ENCODE results near the gene ADAMTS6. TPM values are rescaled to one million over a fixed set of nuclear protein-coding genes. Genes with fewer than 3 reads are reported as not detected.

Gene ADAMTS6
- total and polyA plus RNA-seq, 2 of the 13 experiments (the other 11 are each of a cell fraction or from before 2014, with no cell fraction given) = 3.1 to 8.2 TPM

- peak; percentile 87 for TF ChIP-seq SOX5 (CRISPR knock-in tag; IDR thresholded peaks at IDR 0.05; ENCODE audit: borderline replicate concordance)
- TF ChIP-seq ARID4A (CRISPR knock-in tag; IDR thresholded peaks at IDR 0.05; ENCODE audit: borderline replicate concordance) = no peak
- peak; percentile 54; the same call in 1 of the 2 replicates for TF ChIP-seq FOXP4 (CRISPR knock-in tag; IDR thresholded peaks at IDR 0.05)
- peak; percentile 79 for TF ChIP-seq HNF4G (IDR thresholded peaks at IDR 0.05; ENCODE audit: borderline replicate concordance, low read depth, low read length)
- peak; percentile 52; the same call in 1 of the 2 replicates for TF ChIP-seq HNF4G (CRISPR knock-in tag; IDR thresholded peaks at IDR 0.05; ENCODE audit: borderline replicate concordance, low read depth)
- TF ChIP-seq TEAD3 (CRISPR knock-in tag; optimal IDR thresholded peaks at IDR 0.05; ENCODE audit: borderline replicate concordance) = peak; percentile 90
- TF ChIP-seq HDAC1 (CRISPR knock-in tag; IDR thresholded peaks at IDR 0.05) = 0 out of 2 replicates have a peak, but pooled peaks have one; percentile 8
- peak; percentile 61; the same call in 1 of the 2 replicates for TF ChIP-seq SOX13 (IDR thresholded peaks at IDR 0.05)
- TF ChIP-seq SOX13 (CRISPR knock-in tag; conservative IDR thresholded peaks at IDR 0.05 in 1 of 2, IDR thresholded peaks at IDR 0.05 in 1 of 2) = peak in 1 of 2 experiments; percentile 93; a peak in 2 of 4 replicates
- TF ChIP-seq PAX8 (CRISPR knock-in tag; IDR thresholded peaks at IDR 0.05; ENCODE audit: borderline replicate concordance) = no peak
- no peak for TF ChIP-seq PHF8 (CRISPR knock-in tag; IDR thresholded peaks at IDR 0.05)
- TF ChIP-seq GFI1 (CRISPR knock-in tag; IDR thresholded peaks at IDR 0.05; ENCODE audit: borderline replicate concordance) = 0 out of 2 replicates have a peak, but pooled peaks have one; percentile 43
- TF ChIP-seq ZNF292 (CRISPR knock-in tag; IDR thresholded peaks at IDR 0.05; ENCODE audit: borderline replicate concordance, low read depth) = 0 out of 2 replicates have a peak, but pooled peaks have one; percentile 32
- TF ChIP-seq SIX4 (CRISPR knock-in tag; IDR thresholded peaks at IDR 0.05) = no peak
- TF ChIP-seq CEBPG (CRISPR knock-in tag; IDR thresholded peaks at IDR 0.05) = peak; percentile 82
- no peak for TF ChIP-seq RARG (CRISPR knock-in tag; IDR thresholded peaks at IDR 0.05; ENCODE audit: low read depth)
- peak; percentile 36; the same call in 1 of the 2 replicates for TF ChIP-seq FOXJ3 (CRISPR knock-in tag; IDR thresholded peaks at IDR 0.05; ENCODE audit: borderline replicate concordance)
- peak; percentile 86; the same call in 1 of the 2 replicates for TF ChIP-seq EHMT2 (IDR thresholded peaks at IDR 0.05; ENCODE audit: borderline replicate concordance, low read depth, low read length)
- peak; percentile 68; the same call in 1 of the 2 replicates for TF ChIP-seq ZNF362 (CRISPR knock-in tag; IDR thresholded peaks at IDR 0.05; ENCODE audit: borderline replicate concordance)
- no peak for TF ChIP-seq REL (CRISPR knock-in tag; conservative IDR thresholded peaks at IDR 0.05)
- TF ChIP-seq FOXP1 (IDR thresholded peaks at IDR 0.05) = no peak
- 0 out of 2 replicates have a peak, but pooled peaks have one; percentile 37 for TF ChIP-seq FOXP1 (CRISPR knock-in tag; IDR thresholded peaks at IDR 0.05)
- TF ChIP-seq POGZ (CRISPR knock-in tag; IDR thresholded peaks at IDR 0.05) = peak; percentile 70; the same call in 1 of the 2 replicates
- TF ChIP-seq ZNF878 (CRISPR knock-in tag; IDR thresholded peaks at IDR 0.05) = peak; percentile 53; the same call in 1 of the 2 replicates
- no peak for TF ChIP-seq ZNF644 (CRISPR knock-in tag; IDR thresholded peaks at IDR 0.05; ENCODE audit: low read depth)
Observed at GRCh38 chr5:65184780-65185179, 296.9 kb downstream of the ADAMTS6 start (continued).
